HG03280 (cell line): ENCODE results near the gene PEA15.
A peak's percentile ranks its signal among the peaks of the same experiment; 100 is the strongest.

Source experiments
- ATAC-seq: cut with Tn5 transposase; IDR thresholded peaks from one replicate; pipeline ENCODE4 v1.9.1; 2021; ENCODE audit warnings: mild to moderate bottlenecking, moderate library complexity; ENCODE audit not compliant: unreplicated experiment

PEA15 gene

GRCh38 chr1:160205242-160206035 lies at the start of gene PEA15:
Gene PEA15 (plus strand): TSS chr1:160205384. CDS start chr1:160211545, 6,161 bp downstream.
- peak; percentile 55 for ATAC-seq

- no peak for ATAC-seq
Measured at GRCh38 chr1:160156361-160156760, 48.8 kb upstream of the PEA15 start.

- no peak for ATAC-seq
Measured at GRCh38 chr1:160157174-160157573, 48.0 kb upstream of the PEA15 start.

- no peak for ATAC-seq
Measured at GRCh38 chr1:160158031-160158430, 47.2 kb upstream of the PEA15 start.

GRCh38 chr1:160158534-160158933 lies 46.6 kb upstream of the PEA15 start:
- no peak for ATAC-seq

- no peak for ATAC-seq
Measured at GRCh38 chr1:160159846-160160245, 45.3 kb upstream of the PEA15 start.

GRCh38 chr1:160161965-160162705 lies 43.0 kb upstream of the PEA15 start:
- ATAC-seq, result peak; percentile 56

- no peak for ATAC-seq
Measured at GRCh38 chr1:160162931-160163330, 42.3 kb upstream of the PEA15 start.

- no peak for ATAC-seq
Measured at GRCh38 chr1:160163615-160164014, 41.6 kb upstream of the PEA15 start.

GRCh38 chr1:160164121-160164520 lies 41.1 kb upstream of the PEA15 start:
- ATAC-seq, result no peak

GRCh38 chr1:160166166-160166868 lies 38.9 kb upstream of the PEA15 start:
- ATAC-seq, result no peak

- ATAC-seq, result no peak
Measured at GRCh38 chr1:160167056-160167455, 38.1 kb upstream of the PEA15 start.

GRCh38 chr1:160167580-160167979 lies 37.6 kb upstream of the PEA15 start:
- no peak for ATAC-seq

- ATAC-seq, result no peak
Measured at GRCh38 chr1:160168016-160168415, 37.2 kb upstream of the PEA15 start.

- ATAC-seq, result no peak
Measured at GRCh38 chr1:160168609-160169369, 36.4 kb upstream of the PEA15 start.

- no peak for ATAC-seq
Measured at GRCh38 chr1:160169553-160170399, 35.4 kb upstream of the PEA15 start.

- no peak for ATAC-seq
Measured at GRCh38 chr1:160171354-160171753, 33.8 kb upstream of the PEA15 start.

GRCh38 chr1:160171980-160172379 lies 33.2 kb upstream of the PEA15 start:
- no peak for ATAC-seq

GRCh38 chr1:160177231-160177630 lies 28.0 kb upstream of the PEA15 start:
- ATAC-seq, result no peak

- no peak for ATAC-seq
Measured at GRCh38 chr1:160177667-160178066, 27.5 kb upstream of the PEA15 start.
